DND-41 (cell line): ENCODE measurements around the gene SRPRB.

Source experiments
- CTCF ChIP-seq: IDR thresholded peaks from 2 replicates; pipeline ENCODE4 v1.5.1; 2012; ENCODE audit warnings: borderline replicate concordance, low read length, moderate library complexity, mild to moderate bottlenecking; ENCODE audit not compliant: poor library complexity, severe bottlenecking; ENCODE audit errors: extremely low read depth
- EZH2 ChIP-seq: IDR thresholded peaks from 3 replicates; pipeline ENCODE4 v1.6.1; 2012; ENCODE audit warnings: borderline replicate concordance, low read depth, mild to moderate bottlenecking, moderate library complexity, low read length, inconsistent platforms; ENCODE audit not compliant: severe bottlenecking

GRCh38 chr3:133862161-133862560 is 56.5 kb downstream of the SRPRB start:
- TF ChIP-seq CTCF (no peak), EZH2 (no peak)
